TTC549 (cell line): ENCODE measurements around the gene NT5C.

Experiments
- FAIRE-seq: peaks from 2 replicates; lab custom pipeline; 2012; peaks lifted over from hg19 to GRCh38; lab: Jason Lieb, UNC

The NT5C gene

DNA sequence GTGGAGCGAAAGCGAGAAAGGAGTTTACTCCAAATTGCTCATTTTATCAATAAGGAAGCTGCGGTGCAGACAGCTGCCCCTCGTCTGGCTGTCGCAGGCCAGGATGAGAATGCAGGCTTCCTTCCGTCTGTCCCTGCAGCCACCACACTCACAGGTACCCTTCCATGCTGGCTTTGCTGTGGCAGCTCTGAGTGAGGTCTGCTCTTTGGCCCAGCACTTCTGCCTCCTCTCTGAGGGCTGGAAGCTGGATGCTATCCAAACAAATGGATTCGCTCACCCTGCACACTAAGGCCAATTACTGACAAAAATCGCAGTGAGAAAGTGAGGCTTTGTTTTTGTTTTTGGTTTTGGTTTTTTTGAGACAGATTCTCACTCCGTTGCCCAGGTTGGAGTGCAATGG lies 14.8 kb downstream of the NT5C start:
- no peak for FAIRE-seq

DNA sequence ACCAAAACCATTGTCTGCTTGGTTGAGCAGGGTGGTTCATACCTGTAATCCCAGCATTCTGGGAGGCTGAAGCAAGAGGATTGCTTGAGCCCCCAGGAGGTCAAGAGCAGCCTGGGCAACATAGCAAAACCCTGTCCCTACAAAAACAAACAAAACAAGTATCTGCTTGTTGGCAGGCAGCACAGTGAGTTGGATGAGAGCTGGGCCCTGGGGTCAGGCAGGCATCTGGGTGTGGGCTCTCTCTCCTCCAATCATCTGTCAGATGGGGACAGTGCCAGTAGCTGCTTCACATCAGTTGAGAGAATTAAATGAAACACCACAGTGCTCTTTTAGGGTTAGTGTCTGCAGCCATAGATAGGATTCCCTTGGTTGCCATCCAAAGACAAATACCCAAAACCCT lies 16.0 kb downstream of the NT5C start:
- FAIRE-seq = no peak

DNA sequence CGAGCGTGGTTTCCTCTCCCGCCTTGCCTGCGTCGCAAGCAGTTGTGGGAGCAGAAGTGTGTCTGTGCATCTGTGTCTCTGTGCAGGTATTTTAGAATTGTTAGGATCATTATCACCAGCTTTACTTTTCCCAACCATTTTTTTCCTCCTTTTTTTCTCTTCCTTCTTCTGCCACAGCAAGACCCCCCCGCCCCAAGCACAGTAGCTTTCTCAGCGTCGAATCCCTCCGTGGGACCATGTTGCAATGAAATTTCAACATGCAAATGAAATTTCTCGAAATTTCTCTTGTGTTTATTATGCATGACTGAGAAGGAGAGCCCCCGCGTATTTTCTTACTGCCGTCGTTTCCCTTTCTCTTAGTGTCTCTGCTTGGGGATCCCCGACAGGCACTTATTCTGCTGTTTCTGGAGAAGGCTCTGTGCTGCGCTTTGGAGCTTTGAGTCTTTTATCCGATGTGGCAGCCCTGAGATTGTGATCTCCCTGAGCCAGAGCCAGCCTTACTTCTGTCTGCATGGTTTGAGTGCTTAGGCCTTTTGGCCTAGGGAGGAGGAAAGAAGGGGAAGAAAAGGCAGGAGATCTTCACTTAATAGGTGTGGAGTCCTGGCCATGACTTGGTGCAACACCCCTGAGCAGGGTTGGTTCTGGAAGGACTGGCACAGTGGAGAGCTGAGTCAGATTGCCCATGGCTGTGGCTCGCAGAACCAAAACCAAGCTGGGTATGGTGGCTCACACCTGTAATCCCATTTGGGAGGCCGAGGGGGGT lies 16.8 kb downstream of the NT5C start:
- no peak for FAIRE-seq

DNA sequence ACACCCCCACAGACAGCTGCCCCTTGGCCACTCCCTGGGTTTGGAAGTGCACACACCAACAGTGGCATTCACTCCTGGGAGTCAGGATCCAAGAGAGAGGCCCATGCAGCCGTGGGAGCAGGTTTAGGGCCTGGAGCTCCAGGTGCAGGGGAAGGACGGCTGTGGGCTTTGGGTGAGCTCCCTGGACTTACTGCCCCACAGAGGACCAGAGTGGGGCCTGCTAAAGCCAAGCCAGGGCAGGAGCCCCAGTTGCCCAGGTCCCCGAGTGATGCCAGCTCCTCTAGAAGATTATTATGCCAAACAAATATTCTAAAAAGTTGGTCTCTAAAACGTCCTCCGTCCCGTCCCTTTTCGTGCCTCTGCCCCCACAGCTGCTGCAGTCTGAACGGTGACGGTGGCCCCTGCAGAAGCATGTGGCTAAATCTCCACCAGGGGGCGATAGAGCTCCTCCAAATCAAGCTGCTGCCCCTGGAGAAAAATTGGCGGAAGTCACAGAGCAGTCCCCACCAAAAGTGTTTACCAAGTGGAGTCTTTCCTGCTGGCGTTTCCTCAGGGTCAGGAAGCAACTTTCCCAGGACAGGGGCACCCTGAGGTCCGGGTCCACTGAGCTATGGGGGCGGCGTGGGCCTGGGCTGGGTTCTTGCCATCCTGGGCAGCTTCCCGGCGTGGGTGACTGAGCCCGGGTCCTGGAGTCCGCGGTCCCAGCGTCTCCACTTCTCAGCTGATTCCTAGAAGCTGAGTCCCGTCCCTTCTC lies 17.6 kb downstream of the NT5C start:
- FAIRE-seq = no peak

DNA sequence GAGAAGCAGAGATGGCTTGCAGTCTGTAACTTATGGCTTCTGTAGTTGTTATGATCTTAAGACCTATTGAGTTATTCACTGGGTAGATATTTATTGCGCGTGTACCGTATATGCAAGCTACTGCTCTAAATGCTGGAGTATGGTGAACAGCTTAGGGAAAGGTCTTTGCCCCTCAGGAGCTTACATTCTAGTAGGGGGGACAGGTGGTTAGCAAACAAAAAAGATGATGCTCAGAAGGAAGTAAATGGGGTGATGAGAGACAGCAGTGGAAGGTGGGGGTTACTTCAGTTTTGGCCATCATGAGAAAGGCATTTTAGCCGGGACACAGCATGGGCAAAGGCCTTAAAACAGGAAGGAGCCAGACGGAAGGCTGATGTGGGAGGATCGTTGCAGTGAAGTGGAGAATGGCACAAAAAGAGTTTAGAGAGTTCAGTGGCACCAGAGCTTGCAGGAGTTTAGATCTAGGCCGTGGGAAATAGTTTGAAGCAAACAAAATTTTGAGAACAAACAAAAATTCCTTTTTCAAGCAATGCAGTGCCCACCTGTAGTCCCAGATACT lies 19.7 kb downstream of the NT5C start:
- no peak for FAIRE-seq

DNA sequence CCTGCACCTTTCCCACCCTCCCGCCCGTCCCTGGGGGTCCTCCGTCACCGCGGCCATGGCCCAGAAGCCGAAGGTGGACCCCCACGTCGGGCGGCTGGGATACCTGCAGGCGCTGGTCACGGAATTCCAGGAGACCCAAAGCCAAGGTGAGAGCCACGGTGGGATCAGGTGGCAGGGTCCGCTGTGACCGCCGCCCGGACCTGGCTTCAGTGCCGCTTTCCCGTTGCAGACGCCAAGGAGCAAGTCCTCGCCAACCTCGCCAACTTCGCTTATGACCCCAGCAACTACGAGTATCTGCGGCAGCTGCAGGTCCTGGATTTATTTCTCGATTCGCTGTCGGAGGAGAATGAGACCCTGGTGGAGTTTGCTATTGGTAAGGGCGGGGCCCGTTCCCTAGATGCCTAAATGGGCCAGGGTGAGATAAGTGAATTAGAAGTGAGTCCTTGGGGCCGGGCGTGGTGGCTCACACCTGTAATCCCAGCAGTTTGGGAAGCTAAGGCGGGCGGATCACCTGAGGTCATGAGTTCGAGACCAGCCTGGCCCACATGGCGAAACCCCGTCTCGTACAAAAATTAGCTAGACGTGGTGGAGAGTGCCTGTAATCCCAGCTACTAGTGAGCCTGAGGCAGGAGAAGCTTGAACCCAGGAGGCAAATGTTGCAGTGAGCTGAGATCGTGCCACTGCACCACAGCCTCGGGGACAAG lies 21.2 kb downstream of the NT5C start:
- FAIRE-seq = no peak

DNA sequence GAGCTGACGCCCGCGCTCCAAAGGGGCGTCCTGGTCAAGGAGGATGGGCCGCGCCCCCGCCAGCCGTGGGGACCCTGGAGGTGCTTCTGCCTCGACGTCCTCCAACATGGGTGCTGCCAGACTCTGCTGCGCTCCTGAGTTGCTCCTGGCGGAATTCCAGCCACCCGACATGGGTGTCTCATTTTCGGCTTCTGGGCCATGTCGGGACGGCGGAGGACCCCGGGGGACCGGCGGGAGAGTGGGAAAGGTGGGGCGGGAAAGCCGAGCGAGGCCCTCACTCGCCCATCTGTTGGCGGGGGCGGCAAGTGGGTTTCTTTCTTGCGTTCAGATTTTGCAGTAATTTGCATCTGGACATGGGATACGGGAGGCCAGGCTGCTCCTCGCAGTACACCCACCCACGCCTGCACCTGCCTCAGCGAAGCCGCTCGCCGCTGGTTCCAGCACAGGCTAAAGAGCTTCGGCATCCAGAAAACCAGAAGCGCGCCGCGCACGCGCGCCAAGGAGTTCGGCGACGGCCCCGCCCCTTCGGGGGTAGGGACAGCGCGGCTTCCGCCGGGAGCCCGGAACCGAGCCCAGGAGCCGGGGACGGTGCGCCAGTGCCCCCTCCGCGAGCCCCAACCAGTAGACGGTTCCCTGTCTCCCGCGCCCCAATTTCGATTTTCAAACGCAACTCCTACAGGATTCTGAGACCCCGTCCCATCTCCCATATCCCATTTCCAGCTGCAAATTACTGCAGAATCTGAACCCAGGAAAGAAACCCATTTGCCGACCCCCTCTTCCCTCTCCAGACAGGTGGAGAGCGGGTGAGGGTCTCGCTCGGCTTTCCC lies 21.9 kb downstream of the NT5C start, which contains the start of gene ARMC7:
Gene ARMC7 (plus strand): TSS at position 563 of the 827 bp plus-strand sequence. CDS start 320 bp downstream, outside the sequence.
- no peak for FAIRE-seq

DNA sequence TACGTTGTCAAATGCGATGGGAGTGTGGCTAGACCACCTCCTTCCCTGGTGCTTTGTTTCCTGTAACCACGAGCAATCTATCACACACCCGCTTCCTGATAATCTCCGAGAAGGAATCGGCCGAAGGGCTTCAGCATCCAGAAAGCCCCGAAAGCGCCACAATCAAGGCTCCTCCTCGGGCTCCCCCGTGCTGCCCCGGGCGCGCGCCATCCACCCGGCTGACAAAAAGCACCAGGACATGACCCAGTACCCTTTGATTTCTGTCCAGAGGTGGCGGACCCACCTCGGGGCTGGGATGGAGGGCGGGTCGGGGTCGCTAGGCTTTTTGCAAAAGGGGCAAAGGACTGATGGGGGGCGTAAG lies 22.5 kb downstream of the NT5C start:
- no peak for FAIRE-seq

DNA sequence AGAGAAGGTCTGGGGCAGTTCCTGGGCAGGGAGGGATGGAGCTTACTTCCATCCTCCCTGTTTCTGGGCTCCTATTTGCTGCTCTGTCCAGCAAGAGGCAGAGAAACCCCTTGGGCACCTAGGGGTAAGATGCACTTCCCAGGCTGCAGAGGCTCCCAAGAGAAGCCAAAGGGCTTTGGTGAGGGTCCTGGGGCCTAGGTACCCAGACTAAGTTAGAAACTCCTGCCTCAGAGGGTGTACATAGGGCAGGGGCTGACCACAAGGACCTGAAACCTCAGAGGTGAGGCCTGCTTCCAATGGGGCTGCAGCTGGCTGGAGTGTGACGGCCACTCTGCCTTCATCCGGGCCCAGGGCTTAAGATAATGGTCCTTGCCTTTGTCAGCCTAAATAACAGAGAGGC lies 23.3 kb downstream of the NT5C start:
- FAIRE-seq = no peak

DNA sequence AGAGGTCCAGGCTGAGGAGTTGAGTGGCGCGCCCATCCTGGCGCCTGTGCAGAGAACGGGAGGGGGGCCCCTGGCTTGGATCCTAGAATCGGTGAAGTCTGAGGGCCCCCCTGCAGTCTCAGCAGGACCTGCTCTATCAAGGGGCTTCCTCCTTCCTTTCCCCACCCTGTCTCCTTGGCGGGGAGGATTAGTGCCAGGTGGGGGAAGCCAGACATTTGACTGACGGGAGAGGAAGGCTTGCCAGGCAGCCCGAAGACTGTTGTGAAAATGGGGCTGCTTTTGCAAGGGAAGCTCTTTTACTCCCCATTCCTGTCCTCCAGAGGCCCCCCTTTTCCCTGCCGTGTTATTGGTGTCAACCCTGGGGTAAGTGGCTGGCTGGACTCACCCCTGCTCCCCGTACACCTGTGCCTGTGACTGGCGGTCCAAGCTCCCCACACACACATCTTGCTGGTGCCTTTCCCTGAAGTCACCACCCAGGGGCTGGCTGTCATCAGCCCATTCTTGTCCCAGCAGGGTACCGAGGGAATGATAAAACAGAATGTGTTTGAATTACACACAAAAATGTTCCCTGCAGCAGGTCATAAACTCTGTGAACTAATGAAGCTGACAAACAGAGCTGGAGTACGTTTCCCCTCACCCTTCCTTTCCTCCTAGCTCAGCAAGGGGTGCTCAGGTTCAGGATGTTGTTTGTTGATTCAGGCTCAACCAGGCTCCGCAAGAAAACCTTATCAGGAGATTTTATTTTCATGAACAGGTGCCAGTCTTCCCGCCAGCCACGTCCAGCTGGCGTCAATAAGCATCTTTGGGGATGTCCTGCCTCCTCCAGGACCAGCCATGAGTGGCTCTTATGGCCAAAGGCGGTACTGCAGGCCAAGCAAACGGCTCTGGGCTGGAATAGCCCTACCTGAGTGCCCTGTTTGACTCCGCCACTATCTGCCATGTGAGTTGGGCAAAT lies 26.1 kb downstream of the NT5C start:
- FAIRE-seq = no peak

DNA sequence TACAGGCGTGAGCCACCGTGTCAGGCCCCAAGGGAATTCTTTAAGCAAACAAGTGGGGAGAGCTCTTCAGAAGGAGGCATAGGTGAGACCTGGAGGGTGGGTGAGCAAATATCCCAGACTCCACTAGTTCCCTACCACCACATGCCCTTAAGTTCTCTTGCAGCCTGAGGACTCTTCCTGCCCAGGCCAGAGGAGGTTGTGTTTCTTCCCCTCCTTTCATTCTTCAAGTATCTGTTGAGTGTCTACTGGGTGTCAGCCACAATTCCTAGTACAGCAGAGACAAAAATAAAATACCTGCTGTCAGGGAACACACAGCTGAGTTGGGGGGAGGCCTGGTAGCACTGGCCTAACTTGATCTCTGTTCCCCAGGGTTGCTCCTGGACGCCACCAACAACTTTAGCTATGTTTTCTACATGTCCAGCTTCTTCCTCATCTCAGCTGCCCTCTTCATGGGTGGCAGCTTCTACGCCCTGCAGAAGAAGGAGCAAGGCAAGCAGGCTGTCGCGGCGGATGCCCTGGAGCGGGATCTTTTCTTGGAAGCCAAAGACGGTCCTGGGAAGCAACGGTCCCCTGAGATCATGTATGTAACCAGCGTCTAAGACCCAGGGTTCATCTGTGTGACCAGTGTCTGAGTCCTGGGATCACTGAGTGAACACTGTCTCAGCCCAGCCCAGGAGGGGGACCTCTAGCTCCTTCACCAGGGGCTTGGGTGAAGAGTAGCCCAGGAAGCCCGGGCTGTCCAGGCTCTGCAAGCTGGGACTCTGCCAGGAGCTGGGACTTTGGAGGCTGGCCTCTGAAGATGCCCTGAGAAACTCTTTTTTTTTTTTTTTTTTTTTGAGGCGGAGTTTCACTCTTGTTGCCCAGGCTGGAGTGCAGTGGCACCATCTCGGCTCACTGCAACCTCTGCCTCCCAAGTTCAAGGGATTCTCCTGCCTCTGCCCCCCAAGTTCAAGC lies 27.7 kb downstream of the NT5C start:
- FAIRE-seq = no peak

DNA sequence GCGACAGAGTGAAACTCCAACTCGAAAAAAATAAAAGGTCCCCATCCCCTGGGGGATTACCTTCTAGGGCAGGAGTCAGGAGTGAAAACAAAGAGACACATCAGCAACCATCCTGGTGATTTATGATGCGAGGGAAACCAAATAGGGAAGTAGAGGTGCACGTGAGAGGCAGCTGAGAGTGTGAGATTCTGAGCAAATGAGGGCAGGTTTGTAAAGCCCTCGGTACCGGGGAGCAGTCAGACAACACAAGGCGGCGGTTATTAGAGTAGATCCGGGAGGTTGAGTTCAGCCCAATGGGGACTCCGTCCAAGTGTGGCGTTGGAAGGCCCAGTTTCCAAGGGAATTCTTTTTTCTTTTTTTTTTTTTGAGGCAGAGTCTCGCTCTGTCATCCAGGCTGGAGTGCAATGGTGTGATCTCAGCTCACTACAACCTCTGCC lies 29.1 kb downstream of the NT5C start:
- no peak for FAIRE-seq

DNA sequence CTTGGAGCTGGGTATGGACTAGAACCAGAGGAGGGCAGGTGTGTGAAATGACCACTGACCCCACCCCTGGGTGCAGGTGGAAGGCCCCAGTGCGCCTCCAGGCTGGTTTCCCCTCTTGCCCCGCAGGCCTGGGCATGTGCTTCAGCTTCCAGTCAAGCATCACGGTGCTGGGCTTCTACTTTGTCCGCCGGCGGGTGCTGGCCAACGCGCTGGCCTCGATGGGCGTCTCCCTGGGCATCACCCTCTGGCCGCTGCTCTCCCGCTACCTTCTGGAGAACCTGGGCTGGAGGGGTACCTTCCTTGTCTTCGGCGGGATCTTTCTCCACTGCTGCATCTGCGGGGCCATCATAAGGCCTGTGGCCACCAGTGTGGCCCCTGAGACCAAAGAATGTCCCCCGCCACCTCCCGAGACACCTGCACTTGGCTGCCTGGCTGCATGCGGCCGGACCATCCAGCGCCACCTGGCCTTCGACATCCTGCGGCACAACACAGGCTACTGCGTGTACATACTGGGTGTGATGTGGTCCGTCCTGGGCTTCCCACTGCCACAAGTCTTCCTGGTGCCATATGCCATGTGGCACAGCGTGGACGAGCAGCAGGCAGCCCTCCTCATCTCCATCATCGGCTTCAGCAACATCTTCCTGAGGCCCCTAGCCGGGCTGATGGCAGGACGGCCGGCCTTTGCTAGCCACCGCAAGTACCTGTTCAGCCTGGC lies 31.5 kb downstream of the NT5C start:
- no peak for FAIRE-seq

DNA sequence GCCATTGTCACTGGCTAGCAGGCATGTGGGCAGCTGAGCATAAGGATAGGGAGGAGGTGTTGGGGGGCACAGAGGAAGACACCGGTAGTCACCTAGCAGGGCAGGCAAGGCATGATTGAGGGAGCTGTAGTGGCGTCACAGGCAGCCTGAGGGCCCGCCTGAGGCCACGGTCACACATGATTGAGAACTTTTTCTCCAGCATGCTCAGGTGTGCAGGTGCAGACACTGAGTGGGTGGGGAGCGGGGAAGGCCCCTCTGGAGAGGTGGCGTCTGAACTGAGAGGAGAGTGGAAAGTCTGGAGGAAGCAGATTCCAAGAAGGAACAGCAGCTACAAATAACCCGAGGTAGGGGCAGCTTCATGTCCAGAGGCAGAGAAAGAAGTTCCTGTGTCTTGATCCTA lies 32.7 kb downstream of the NT5C start:
- no peak for FAIRE-seq

DNA sequence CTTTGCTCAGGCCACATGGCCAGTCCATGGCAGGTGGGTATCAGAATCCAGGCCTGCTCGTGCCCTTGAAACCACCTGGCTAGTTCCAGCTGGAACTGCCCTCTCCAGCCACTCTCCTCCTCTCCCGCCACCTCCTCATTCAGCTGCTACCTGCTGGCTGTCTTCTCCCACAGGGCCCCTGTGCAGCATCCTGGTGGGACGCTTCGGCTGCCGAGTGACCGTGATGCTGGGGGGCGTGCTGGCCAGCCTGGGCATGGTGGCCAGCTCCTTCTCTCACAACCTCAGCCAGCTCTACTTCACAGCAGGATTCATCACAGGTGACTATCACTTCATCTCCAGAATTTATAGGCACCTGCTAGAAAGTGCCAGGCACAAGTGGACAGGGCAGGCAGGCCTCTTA lies 33.7 kb downstream of the NT5C start:
- no peak for FAIRE-seq

DNA sequence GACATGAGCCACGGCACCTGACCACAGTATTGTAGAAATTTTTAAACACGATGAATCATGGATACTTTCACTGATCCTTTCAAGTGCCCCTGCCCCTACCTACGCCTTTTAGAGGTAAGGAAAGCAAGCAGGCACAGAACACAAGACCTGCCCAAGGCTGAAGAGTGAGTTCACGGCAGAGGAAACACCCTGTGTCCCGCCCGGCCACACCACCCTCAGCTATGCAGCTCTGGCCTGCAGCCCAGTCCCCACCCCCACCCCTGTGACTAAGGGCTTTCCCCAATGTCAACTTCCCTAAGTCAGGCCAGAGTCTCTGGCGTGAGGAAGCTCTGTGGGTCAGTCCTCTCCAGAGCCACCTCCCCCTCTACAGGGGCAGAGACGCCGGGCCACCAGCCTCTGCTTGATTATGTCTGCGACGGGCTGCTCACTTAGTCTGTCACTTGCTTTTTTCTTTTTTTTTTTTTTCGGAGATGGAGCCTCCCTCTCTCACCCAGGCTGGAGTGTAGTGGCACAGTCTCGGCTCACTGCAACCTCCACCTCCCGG lies 35.4 kb downstream of the NT5C start:
- no peak for FAIRE-seq

DNA sequence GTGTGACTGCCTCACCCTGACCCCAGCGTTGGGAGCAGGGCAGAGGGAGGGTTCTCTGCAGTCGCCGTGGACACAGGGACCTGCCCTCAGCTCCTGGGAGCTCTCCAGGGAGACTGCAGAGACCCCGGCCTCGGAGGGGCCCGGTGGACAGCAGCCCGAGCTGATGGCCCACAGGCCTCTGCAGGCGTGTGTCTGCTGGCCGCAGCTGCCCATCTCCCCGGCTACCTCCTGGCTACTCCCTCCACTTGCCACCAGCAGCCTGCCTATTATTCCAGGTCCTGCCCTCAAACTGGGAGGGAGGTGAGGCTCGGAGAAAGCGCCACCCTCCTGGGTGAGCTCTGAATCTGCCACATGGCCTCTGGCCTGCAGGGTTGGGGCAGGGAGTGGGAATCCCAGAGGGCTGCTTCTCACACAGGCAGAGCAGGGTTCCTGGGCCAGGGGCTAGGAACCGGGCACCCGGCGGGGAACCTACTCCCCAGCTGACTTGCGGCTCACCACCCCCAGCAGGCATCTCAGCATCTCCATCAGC lies 36.6 kb downstream of the NT5C start:
- no peak for FAIRE-seq

DNA sequence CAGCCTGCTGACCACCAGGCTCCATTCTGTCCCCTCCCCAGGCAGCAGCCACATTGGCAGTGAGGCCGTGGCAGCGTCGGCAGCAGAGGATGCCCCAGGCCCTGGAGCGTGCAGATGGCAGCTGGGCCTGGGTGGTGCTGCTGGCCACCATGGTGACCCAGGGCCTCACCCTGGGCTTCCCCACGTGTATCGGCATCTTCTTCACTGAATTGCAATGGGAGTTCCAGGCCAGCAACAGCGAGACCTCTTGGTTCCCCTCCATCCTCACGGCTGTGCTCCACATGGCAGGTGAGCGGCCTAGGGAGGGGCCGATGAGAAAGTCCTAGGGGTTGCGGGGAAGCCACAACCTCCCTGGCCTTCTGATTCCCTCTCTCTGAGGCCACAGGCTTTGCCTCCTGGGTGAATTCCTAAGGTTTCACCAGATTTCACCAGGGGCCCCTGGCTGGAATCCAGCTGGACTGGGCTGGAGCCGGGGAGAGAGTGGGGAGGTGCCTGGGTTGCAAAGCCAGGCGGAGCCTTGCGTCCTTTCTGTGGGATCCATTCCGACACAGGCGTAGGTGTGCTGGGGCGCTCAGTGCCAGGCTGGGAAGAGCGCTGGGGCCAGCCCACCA lies 37.9 kb downstream of the NT5C start:
- FAIRE-seq = no peak
